GM19035 (cell line): ENCODE data around the gene ITGB3BP.
"Not testable (repeated sequence)": the region's sequence is repeated elsewhere in the genome, so short reads cannot be mapped to it uniquely, and the experiment has no call there.

Experiments used
- ATAC-seq: cut with Tn5 transposase; IDR thresholded peaks from one replicate; pipeline ENCODE4 v1.9.1; 2021; ENCODE audit not compliant: unreplicated experiment

The ITGB3BP gene

DNA sequence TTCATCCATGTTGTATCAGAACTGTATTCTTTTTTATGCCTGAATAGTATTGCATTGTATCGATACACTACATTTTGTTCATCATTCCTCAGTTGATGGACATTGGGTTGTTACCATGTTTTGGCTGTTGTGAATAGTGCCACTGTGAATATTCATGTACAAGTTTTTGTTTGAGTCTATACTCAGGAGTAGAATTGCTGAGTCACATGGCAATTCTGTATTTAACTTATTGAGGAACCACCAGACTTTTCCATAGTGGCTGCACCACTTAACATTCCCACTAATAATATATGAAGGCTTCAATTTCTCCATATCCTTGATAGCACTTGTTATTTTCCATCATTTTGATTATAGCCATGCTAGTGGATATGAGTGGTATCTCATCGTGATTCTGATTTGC lies 99.4 kb downstream of the ITGB3BP start:
- no peak for ATAC-seq

- not testable (repeated sequence) for ATAC-seq
These were observed 102.3 kb downstream of the ITGB3BP start for GRCh38 chr1:63420746-63421145.

DNA sequence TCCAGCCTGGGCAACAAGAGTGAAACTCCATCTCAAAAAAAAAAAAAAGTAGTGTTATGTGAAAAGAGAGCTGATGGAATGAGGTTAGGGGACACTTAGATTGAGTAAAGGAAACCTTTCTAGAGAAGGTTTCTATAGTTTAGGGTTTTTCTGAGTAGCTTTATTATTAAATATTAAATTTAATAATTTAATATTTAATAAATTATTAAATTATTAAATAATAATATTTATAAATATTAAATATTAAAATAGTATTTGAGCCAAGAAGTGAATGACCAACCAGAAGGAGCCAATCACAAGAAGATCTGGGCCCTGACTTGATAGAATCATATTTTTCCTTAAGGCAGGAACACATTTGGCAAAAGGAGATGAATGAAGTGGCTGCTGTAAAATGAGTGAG lies 104.9 kb downstream of the ITGB3BP start:
- ATAC-seq, result no peak

GRCh38 chr1:63414691-63415365 lies 108.2 kb downstream of the ITGB3BP start:
- ATAC-seq, result no peak

GRCh38 chr1:63413394-63413793 lies 109.6 kb downstream of the ITGB3BP start:
- ATAC-seq, result no peak

GRCh38 chr1:63411066-63411465 lies 112.0 kb downstream of the ITGB3BP start:
- no peak for ATAC-seq

- ATAC-seq, result no peak
These were observed 114.7 kb downstream of the ITGB3BP start for GRCh38 chr1:63408331-63408730.

DNA sequence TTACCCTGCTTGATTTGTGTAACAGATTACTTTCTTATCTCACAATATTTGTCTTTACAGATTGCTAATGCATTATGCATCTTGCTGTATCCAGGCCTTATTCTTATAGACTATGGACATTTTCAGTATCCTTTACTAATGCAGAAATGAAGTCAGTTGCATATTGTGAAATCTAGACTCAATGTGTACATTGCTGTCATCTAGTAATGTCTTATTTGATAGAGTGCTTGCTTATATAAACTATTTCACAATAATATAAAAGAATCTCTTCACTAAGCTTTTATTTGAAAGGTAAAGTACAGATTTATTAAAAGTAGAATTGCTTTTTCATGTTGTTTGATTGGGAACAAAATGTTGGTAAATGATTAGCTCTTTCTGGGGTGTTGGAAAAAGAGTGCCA lies 116.0 kb downstream of the ITGB3BP start:
- ATAC-seq, result no peak

DNA sequence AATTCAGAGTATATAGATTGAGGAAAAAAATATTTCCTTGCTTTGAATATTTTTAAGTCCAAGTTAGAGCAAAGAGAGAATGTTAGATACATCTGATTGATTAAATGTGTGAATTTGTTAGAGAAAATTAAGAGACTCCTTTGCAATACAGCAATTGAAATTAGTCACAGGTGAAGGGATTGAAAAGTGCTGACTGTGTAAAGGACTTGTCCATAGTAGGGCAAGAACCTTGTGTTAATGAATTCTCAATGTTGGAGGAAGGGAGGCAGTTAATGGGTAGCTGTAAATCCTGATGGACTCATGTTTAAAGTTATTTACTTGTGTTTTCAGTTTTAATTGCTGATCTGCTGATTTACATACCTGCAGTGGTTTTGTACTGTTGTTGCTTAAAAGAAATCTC lies 117.0 kb downstream of the ITGB3BP start:
- ATAC-seq, result no peak

GRCh38 chr1:63405021-63405420 lies 118.0 kb downstream of the ITGB3BP start:
- ATAC-seq, result no peak

- no peak for ATAC-seq
These were observed 119.6 kb downstream of the ITGB3BP start for GRCh38 chr1:63403386-63403785.

GRCh38 chr1:63401945-63402344 lies 121.1 kb downstream of the ITGB3BP start:
- ATAC-seq, result no peak
